SK-N-SH treated with all-trans-retinoic acid at 6 μM for 48 hours (cell line): ENCODE data around the gene PPIG.
"Not testable (repeated sequence)": the region's sequence is repeated elsewhere in the genome, so short reads cannot be mapped to it uniquely, and the experiment has no call there.

Experiments used
- ATAC-seq: fragments of 200-7000 bp; cut with Tn5 transposase; 3 replicates; pipeline ENCODE4 v1.9.1; 2020; ENCODE audit warnings: mild to moderate bottlenecking, moderate library complexity
- ARNTL ChIP-seq: fragments of 450-650 bp; formaldehyde crosslinking; IDR thresholded peaks from 2 replicates; pipeline ENCODE4 v1.5.0; 2020; ENCODE audit warnings: low read depth, mild to moderate bottlenecking, moderate library complexity, borderline replicate concordance
- BACH2 ChIP-seq: fragments of 250-450 bp; sonication (Bioruptor Pico); IDR thresholded peaks from 2 replicates; pipeline ENCODE4 v1.9.0; 2021; ENCODE audit warnings: mild to moderate bottlenecking, borderline replicate concordance
- CSDC2 ChIP-seq: fragments of 250-450 bp; sonication (Bioruptor Pico); IDR thresholded peaks from 2 replicates; pipeline ENCODE4 v1.5.0; 2020; ENCODE audit warnings: mild to moderate bottlenecking, moderate library complexity
- ESRRG ChIP-seq: fragments of 250-450 bp; sonication (Bioruptor Pico); IDR thresholded peaks from 2 replicates; pipeline ENCODE4 v1.6.1; 2021; ENCODE audit warnings: mild to moderate bottlenecking
- GLIS3 ChIP-seq: fragments of 250-450 bp; sonication (Bioruptor Pico); IDR thresholded peaks from 2 replicates; pipeline ENCODE4 v1.5.0; 2020; ENCODE audit warnings: mild to moderate bottlenecking, moderate library complexity
- ISL1 ChIP-seq: fragments of 250-450 bp; sonication (Bioruptor Pico); IDR thresholded peaks from 2 replicates; pipeline ENCODE4 v2.1.2; 2022; ENCODE audit warnings: mild to moderate bottlenecking, moderate library complexity
- PPARA ChIP-seq: fragments of 250-450 bp; sonication (Bioruptor Pico); IDR thresholded peaks from 2 replicates; pipeline ENCODE4 v1.5.0; 2020; ENCODE audit warnings: mild to moderate bottlenecking, borderline replicate concordance
- RARB ChIP-seq: fragments of 250-450 bp; sonication (Bioruptor Pico); IDR thresholded peaks from 2 replicates; pipeline ENCODE4 v1.8.0; 2021; ENCODE audit warnings: mild to moderate bottlenecking, moderate library complexity
- SNAI2 ChIP-seq: fragments of 250-450 bp; sonication (Bioruptor Pico); IDR thresholded peaks from 2 replicates; pipeline ENCODE4 v1.5.0; 2020; ENCODE audit warnings: mild to moderate bottlenecking, moderate library complexity
- TCF4 ChIP-seq: fragments of 250-450 bp; sonication (Bioruptor Pico); IDR thresholded peaks from 2 replicates; pipeline ENCODE4 v1.8.0; 2021; ENCODE audit warnings: mild to moderate bottlenecking, moderate library complexity, borderline replicate concordance
- TOX ChIP-seq: fragments of 250-450 bp; sonication (Bioruptor Pico); IDR thresholded peaks from 2 replicates; pipeline ENCODE4 v1.8.0; 2021; ENCODE audit warnings: mild to moderate bottlenecking, moderate library complexity, borderline replicate concordance
- ZC3H10 ChIP-seq: fragments of 250-450 bp; sonication (Bioruptor Pico); IDR thresholded peaks from 2 replicates; pipeline ENCODE4 v1.5.1; 2021; ENCODE audit warnings: mild to moderate bottlenecking, moderate library complexity
- ZFP3 ChIP-seq: fragments of 250-450 bp; sonication (Bioruptor Pico); IDR thresholded peaks from 2 replicates; pipeline ENCODE4 v1.5.0; 2020; ENCODE audit warnings: mild to moderate bottlenecking, moderate library complexity
- ZNF565 ChIP-seq: fragments of 450-650 bp; formaldehyde crosslinking; conservative IDR thresholded peaks from 2 replicates; pipeline ENCODE4 v1.5.0; 2020; ENCODE audit warnings: low read depth, mild to moderate bottlenecking, moderate library complexity
- ZNF70 ChIP-seq: fragments of 450-650 bp; formaldehyde crosslinking; IDR thresholded peaks from 2 replicates; pipeline ENCODE4 v1.5.0; 2020; ENCODE audit warnings: mild to moderate bottlenecking, moderate library complexity
- ZNF8 ChIP-seq: fragments of 450-650 bp; formaldehyde crosslinking; IDR thresholded peaks from 2 replicates; pipeline ENCODE4 v1.5.0; 2020; ENCODE audit warnings: mild to moderate bottlenecking, moderate library complexity
- TF ChIP-seq, protein P1 (sequence below): fragments of 250-450 bp; sonication (Bioruptor Pico); IDR thresholded peaks from 2 replicates; pipeline ENCODE4 v1.8.0; 2020; ENCODE audit warnings: mild to moderate bottlenecking, moderate library complexity, borderline replicate concordance
- TF ChIP-seq, protein P2 (sequence below): fragments of 250-450 bp; sonication (Bioruptor Pico); IDR thresholded peaks from 2 replicates; pipeline ENCODE4 v1.5.0; 2020; ENCODE audit warnings: mild to moderate bottlenecking, moderate library complexity
- TF ChIP-seq, protein P3 (sequence below): fragments of 250-450 bp; sonication (Bioruptor Pico); IDR thresholded peaks from 2 replicates; pipeline ENCODE4 v1.5.1; 2020; ENCODE audit warnings: low read depth, mild to moderate bottlenecking, moderate library complexity

Gene PPIG

DNA sequence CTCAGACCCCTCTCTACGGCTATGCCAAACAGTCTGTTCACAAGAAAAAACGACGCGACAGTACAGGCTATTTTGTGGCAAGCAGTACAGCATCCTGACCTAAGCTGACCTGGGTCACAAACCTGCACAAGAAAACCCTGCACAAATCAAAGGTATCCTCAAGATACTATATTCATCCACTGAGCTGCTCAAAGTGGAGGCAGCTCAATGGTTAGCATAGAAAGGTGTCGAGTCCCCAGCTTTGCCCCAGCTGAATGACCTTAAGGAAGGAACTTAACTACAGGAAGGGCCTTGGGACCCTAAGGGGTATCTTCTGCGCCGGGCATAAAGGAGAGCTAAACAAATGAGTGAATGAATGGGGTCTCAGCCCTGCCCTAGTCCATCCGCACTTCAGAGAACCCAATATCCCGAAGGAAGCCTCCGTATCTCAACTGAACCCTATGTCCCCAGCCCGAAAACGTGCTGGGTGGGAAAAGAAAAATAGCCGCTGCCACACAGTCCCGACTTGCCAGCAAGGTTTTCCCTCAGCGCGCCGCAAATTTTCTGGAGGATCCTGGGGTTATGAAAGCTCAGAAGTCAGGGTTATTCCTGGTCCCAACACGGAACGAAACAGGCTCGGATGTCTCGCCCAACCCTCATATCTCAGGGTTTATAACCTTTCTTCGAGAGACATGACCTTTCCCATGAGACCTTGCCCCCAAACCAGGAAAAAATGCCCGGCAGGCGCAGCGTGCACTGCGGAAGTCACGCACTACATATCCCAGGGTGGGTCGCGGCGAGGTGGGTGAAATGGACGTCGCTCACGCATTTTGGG is 10.8 kb upstream of the PPIG start, which contains the start of gene FASTKD1:
Gene FASTKD1 (minus strand): TSS at position 706 of the 814 bp plus-strand sequence. CDS start 1,836 bp downstream, outside the sequence.
- peak; percentile 100 for ATAC-seq
- TF ChIP-seq SNAI2 (CRISPR knock-in tag) (no peak), PPARA (CRISPR knock-in tag) (no peak), ESRRG (CRISPR knock-in tag) (no peak), TCF4 (no peak), ZNF70 (CRISPR knock-in tag) (no peak)

DNA sequence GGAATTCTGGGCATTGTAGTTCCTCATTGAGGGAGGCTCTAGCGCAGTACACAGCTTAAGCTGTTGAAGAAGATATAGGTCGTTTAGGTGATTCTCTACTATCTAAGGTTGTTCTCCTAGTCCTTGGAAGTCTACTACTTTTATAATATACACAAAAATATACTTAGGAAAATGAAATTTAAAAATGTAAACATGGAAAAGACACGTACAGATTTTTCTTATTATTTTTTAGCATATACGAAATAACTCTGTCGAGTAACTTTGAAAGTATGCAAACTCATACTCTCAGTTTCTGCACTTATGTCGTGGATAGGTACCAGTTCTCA is 10.2 kb upstream of the PPIG start:
- TF ChIP-seq RARB (CRISPR knock-in tag): no peak
- TF ChIP-seq, protein P1, sequence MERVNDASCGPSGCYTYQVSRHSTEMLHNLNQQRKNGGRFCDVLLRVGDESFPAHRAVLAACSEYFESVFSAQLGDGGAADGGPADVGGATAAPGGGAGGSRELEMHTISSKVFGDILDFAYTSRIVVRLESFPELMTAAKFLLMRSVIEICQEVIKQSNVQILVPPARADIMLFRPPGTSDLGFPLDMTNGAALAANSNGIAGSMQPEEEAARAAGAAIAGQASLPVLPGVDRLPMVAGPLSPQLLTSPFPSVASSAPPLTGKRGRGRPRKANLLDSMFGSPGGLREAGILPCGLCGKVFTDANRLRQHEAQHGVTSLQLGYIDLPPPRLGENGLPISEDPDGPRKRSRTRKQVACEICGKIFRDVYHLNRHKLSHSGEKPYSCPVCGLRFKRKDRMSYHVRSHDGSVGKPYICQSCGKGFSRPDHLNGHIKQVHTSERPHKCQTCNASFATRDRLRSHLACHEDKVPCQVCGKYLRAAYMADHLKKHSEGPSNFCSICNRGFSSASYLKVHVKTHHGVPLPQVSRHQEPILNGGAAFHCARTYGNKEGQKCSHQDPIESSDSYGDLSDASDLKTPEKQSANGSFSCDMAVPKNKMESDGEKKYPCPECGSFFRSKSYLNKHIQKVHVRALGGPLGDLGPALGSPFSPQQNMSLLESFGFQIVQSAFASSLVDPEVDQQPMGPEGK (CRISPR knock-in tag): no peak
- no peak for TF ChIP-seq ZNF565 (CRISPR knock-in tag)
- TF ChIP-seq CSDC2 (CRISPR knock-in tag): no peak
- no peak for TF ChIP-seq PPARA (CRISPR knock-in tag)
- TF ChIP-seq SNAI2 (CRISPR knock-in tag): no peak
- no peak for TF ChIP-seq TCF4
- TF ChIP-seq ARNTL (CRISPR knock-in tag): no peak
- TF ChIP-seq BACH2 (CRISPR knock-in tag): no peak
- TF ChIP-seq GLIS3: no peak
- TF ChIP-seq ISL1 (CRISPR knock-in tag): no peak
- TF ChIP-seq ZNF70 (CRISPR knock-in tag): no peak
- no peak for TF ChIP-seq ZC3H10 (CRISPR knock-in tag)
- TF ChIP-seq ESRRG (CRISPR knock-in tag): no peak
- no peak for TF ChIP-seq ZFP3
- TF ChIP-seq, protein P2, sequence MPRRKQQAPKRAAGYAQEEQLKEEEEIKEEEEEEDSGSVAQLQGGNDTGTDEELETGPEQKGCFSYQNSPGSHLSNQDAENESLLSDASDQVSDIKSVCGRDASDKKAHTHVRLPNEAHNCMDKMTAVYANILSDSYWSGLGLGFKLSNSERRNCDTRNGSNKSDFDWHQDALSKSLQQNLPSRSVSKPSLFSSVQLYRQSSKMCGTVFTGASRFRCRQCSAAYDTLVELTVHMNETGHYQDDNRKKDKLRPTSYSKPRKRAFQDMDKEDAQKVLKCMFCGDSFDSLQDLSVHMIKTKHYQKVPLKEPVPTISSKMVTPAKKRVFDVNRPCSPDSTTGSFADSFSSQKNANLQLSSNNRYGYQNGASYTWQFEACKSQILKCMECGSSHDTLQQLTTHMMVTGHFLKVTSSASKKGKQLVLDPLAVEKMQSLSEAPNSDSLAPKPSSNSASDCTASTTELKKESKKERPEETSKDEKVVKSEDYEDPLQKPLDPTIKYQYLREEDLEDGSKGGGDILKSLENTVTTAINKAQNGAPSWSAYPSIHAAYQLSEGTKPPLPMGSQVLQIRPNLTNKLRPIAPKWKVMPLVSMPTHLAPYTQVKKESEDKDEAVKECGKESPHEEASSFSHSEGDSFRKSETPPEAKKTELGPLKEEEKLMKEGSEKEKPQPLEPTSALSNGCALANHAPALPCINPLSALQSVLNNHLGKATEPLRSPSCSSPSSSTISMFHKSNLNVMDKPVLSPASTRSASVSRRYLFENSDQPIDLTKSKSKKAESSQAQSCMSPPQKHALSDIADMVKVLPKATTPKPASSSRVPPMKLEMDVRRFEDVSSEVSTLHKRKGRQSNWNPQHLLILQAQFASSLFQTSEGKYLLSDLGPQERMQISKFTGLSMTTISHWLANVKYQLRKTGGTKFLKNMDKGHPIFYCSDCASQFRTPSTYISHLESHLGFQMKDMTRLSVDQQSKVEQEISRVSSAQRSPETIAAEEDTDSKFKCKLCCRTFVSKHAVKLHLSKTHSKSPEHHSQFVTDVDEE (CRISPR knock-in tag): no peak
- TF ChIP-seq, all 23 proteins: peak for 0
- no peak for ATAC-seq

DNA sequence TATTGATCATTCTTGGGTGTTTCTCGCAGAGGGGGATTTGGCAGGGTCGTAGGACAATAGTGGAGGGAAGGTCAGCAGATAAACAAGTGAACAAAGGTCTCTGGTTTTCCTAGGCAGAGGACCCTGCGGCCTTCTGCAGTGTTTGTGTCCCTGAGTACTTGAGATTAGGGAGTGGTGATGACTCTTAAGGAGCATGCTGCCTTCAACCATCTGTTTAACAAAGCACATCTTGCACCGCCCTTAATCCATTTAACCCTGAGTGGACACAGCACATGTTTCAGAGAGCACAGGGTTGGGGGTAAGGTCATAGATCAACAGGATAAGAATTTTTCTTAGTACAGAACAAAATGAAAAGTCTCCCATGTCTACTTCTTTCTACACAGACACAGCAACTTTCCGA is 9.6 kb upstream of the PPIG start:
- not testable (repeated sequence) for ATAC-seq

DNA sequence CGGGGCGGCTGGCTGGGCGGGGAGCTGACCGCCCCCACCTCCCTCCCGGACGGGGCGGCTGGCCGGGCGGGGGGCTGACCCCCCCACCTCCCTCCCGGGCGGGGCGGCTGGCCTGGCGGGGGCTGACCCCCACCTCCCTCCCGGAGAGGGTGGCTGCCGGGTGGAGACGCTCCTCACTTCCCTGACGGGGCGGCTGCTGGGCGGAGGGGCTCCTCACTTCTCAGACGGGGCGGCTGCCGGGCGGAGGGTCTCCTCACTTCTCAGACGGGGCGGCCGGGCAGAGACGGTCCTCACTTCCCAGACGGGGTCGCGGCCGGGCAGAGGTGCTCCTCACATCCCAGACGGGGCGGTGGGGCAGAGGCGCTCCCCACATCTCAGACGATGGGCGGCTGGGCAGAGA is 8.9 kb upstream of the PPIG start:
- ATAC-seq: not testable (repeated sequence)

DNA sequence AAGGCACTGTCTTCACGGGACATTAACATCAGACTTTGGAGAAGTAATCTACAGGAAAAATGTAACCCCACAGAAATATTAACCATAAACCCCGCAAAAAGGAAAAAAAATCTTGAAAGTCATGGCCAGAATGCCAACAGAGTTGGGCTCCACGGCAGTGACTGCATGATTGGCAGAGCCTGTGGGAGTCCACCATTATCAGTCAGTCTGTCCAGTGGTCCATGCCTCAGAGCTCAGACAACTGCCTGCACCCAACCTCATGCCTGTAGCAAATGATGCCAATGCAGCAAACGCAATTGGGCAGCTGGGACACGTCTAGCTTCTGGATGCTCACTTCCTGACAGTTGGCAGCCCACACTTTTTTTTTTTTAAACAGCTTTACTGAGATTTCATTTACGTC is 5.1 kb upstream of the PPIG start:
- ATAC-seq: no peak; the same call in 2 of the 3 replicates
- TF ChIP-seq ZNF565 (CRISPR knock-in tag): no peak
- TF ChIP-seq GLIS3: no peak
- no peak for TF ChIP-seq TCF4
- TF ChIP-seq BACH2 (CRISPR knock-in tag): no peak
- TF ChIP-seq ZNF8: no peak
- TF ChIP-seq ISL1 (CRISPR knock-in tag): no peak
- no peak for TF ChIP-seq TOX (CRISPR knock-in tag)
- TF ChIP-seq ZC3H10 (CRISPR knock-in tag): no peak
- no peak for TF ChIP-seq ESRRG (CRISPR knock-in tag)
- TF ChIP-seq, protein P1 (CRISPR knock-in tag): no peak
- TF ChIP-seq ZFP3: no peak
- TF ChIP-seq, protein P3, sequence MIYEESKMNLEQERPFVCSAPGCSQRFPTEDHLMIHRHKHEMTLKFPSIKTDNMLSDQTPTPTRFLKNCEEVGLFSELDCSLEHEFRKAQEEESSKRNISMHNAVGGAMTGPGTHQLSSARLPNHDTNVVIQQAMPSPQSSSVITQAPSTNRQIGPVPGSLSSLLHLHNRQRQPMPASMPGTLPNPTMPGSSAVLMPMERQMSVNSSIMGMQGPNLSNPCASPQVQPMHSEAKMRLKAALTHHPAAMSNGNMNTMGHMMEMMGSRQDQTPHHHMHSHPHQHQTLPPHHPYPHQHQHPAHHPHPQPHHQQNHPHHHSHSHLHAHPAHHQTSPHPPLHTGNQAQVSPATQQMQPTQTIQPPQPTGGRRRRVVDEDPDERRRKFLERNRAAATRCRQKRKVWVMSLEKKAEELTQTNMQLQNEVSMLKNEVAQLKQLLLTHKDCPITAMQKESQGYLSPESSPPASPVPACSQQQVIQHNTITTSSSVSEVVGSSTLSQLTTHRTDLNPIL: no peak
- no peak for TF ChIP-seq RARB (CRISPR knock-in tag)
- TF ChIP-seq CSDC2 (CRISPR knock-in tag): no peak
